Left kidney (tissue), 2 donors: ENCODE results near the gene VPS35L. TPM values are rescaled to one million over a fixed set of nuclear protein-coding genes. Genes with fewer than 3 reads are reported as not detected.
"Not testable (repeated sequence)": the region's sequence is repeated elsewhere in the genome, so short reads cannot be mapped to it uniquely, and the experiment has no call there.

Experiments used
- DNase-seq: peaks from one replicate; pipeline ENCODE4 v3.0.0-alpha.2; 2013
- polyA plus RNA-seq: library from polyadenylated mRNA; unstranded; fragments of 120-200 nt; gene quantifications from one replicate; pipeline ENCODE4 v1.2.1, GENCODE V29; 2013; ENCODE audit not compliant: insufficient read length

VPS35L gene
- polyA plus RNA-seq, 1 donor: 68.2 TPM

GRCh38 chr16:19525385-19525723 is 30.1 kb upstream of the VPS35L start:
- no peak for DNase-seq

- DNase-seq: no peak
Measured at GRCh38 chr16:19527161-19527560, 28.3 kb upstream of the VPS35L start.

- no peak for DNase-seq
Measured at GRCh38 chr16:19528666-19529065, 26.8 kb upstream of the VPS35L start.

GRCh38 chr16:19532601-19533000 is 22.9 kb upstream of the VPS35L start:
- DNase-seq: no peak

GRCh38 chr16:19540241-19540970 is 15.1 kb upstream of the VPS35L start:
- no peak for DNase-seq

- no peak for DNase-seq
Measured at GRCh38 chr16:19542138-19542821, 13.2 kb upstream of the VPS35L start.

GRCh38 chr16:19543278-19543996 is 12.1 kb upstream of the VPS35L start:
- DNase-seq: not testable (repeated sequence)

- DNase-seq: no peak
Measured at GRCh38 chr16:19548144-19548543, 7.4 kb upstream of the VPS35L start.

- DNase-seq: no peak
Measured at GRCh38 chr16:19549673-19550072, 5.8 kb upstream of the VPS35L start.

GRCh38 chr16:19555938-19556771 is 652 bp downstream of the VPS35L start:
- DNase-seq: no peak

GRCh38 chr16:19559242-19559910 is 3.9 kb downstream of the VPS35L start:
- peak; percentile 55 for DNase-seq

- no peak for DNase-seq
Measured at GRCh38 chr16:19560078-19560477, 4.6 kb downstream of the VPS35L start.

- no peak for DNase-seq
Measured at GRCh38 chr16:19563377-19563776, 7.9 kb downstream of the VPS35L start.

- DNase-seq: no peak
Measured at GRCh38 chr16:19566362-19566761, 10.9 kb downstream of the VPS35L start.

GRCh38 chr16:19567560-19567959 is 12.1 kb downstream of the VPS35L start:
- no peak for DNase-seq

GRCh38 chr16:19573997-19574396 is 18.5 kb downstream of the VPS35L start:
- no peak for DNase-seq

- no peak for DNase-seq
Measured at GRCh38 chr16:19574615-19575014, 19.1 kb downstream of the VPS35L start.

- DNase-seq: no peak
Measured at GRCh38 chr16:19578378-19578971, 23.0 kb downstream of the VPS35L start.

- no peak for DNase-seq
Measured at GRCh38 chr16:19582050-19582831, 26.7 kb downstream of the VPS35L start.

- peak; percentile 39 for DNase-seq
Measured at GRCh38 chr16:19583665-19584300, 28.3 kb downstream of the VPS35L start.
